HUES6 (cell line): ENCODE data around the gene IGSF23.

ENCODE experiments used
- H3K27ac ChIP-seq: 2 replicates; pipeline ENCODE4 v1.7.0; 2013; ENCODE audit warnings: low read depth, mild to moderate bottlenecking, low read length, inconsistent platforms
- H3K27me3 ChIP-seq: 2 replicates; pipeline ENCODE4 v1.6.1; 2013; ENCODE audit warnings: low read length; ENCODE audit not compliant: control insufficient read depth, insufficient read depth
- H3K36me3 ChIP-seq: 2 replicates; pipeline ENCODE4 v1.6.1; 2013; ENCODE audit warnings: low read length; ENCODE audit not compliant: control insufficient read depth, insufficient read depth
- H3K4me1 ChIP-seq: 2 replicates; pipeline ENCODE4 v1.6.1; 2013; ENCODE audit warnings: low read length; ENCODE audit not compliant: control insufficient read depth, insufficient read depth
- H3K4me3 ChIP-seq: 2 replicates; pipeline ENCODE4 v1.5.1; 2013; ENCODE audit warnings: low read depth, low read length
- H3K9ac ChIP-seq: one replicate; pipeline ENCODE4 v1.6.1; 2013; ENCODE audit warnings: mild to moderate bottlenecking, low read length
- H3K9me3 ChIP-seq: 2 replicates; pipeline ENCODE4 v1.6.1; 2013; ENCODE audit warnings: low read depth, low read length; ENCODE audit not compliant: control insufficient read depth, insufficient read depth

Gene IGSF23

GRCh38 chr19:44657211-44657921 lies 44.0 kb downstream of the IGSF23 start:
- Histone ChIP-seq H3K27ac (no peak overlapping the region), H3K36me3 (peaks cover 91% of the 10 kb centered on the region), H3K9me3 (no peaks in the 10 kb centered on the region), H3K4me1 (0 out of 2 replicates have a peak, but pooled peaks cover 3% of the 10 kb centered on the region), H3K4me3 (no peak overlapping the region), H3K27me3 (no peaks in the 10 kb centered on the region), H3K9ac (no peak overlapping the region)

DNA sequence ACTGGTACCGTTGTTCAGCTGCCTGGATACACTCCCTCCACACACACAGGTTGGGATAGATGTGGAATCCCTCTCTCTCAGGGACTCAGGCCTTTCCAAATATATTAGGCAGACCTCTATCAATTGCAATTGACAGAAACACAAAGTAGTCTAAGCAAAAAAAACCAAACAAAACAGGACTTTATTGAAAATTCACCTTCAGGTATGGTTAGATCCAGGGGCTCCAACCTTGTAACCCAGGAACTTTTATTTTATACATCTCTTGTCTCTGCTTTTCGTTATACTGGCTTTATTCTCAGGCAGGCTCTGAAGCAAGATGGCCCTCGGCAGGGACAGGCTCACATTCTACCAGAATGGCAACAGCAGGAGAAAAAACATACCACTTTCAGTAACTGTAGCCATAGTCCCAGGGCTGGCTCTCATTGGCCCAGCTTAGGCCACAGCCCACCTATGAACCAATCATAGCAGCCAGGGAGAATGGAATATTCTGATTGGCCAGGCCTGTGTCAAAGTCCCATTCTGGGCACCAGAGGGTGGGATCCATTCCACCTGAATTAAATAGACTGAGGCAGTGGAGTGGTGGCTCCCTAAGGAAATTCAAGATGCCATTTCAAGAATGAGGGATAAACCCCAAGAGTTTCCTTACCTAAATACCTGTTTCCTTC lies 44.8 kb downstream of the IGSF23 start:
- H3K27me3 ChIP-seq, result no peaks in the 10 kb centered on the region
- no peak overlapping the region for H3K9ac ChIP-seq
- peaks cover 91% of the 10 kb centered on the region for H3K36me3 ChIP-seq
- 0 out of 2 replicates have a peak, but pooled peaks cover 3% of the 10 kb centered on the region for H3K4me1 ChIP-seq
- no peak overlapping the region for H3K27ac ChIP-seq
- no peaks in the 10 kb centered on the region for H3K9me3 ChIP-seq
- H3K4me3 ChIP-seq, result no peak overlapping the region

- H3K9me3 ChIP-seq, result no peaks in the 10 kb centered on the region
- 0 out of 2 replicates have a peak, but pooled peaks cover 3% of the 10 kb centered on the region for H3K4me1 ChIP-seq
- H3K27me3 ChIP-seq, result no peaks in the 10 kb centered on the region
- H3K4me3 ChIP-seq, result no peak overlapping the region
- no peak overlapping the region for H3K27ac ChIP-seq
- peaks cover 82% of the 10 kb centered on the region for H3K36me3 ChIP-seq
- no peak overlapping the region for H3K9ac ChIP-seq
These were observed 46.7 kb downstream of the IGSF23 start for GRCh38 chr19:44660081-44660480.

GRCh38 chr19:44661205-44661604 lies 47.8 kb downstream of the IGSF23 start:
- H3K27ac ChIP-seq, result no peak overlapping the region
- H3K9me3 ChIP-seq, result no peaks in the 10 kb centered on the region
- peaks cover 7% of the 10 kb centered on the region; the same call in 1 of the 2 replicates for H3K4me1 ChIP-seq
- no peaks in the 10 kb centered on the region for H3K27me3 ChIP-seq
- H3K9ac ChIP-seq, result no peak overlapping the region
- H3K36me3 ChIP-seq, result peaks cover 71% of the 10 kb centered on the region
- no peak overlapping the region for H3K4me3 ChIP-seq

DNA sequence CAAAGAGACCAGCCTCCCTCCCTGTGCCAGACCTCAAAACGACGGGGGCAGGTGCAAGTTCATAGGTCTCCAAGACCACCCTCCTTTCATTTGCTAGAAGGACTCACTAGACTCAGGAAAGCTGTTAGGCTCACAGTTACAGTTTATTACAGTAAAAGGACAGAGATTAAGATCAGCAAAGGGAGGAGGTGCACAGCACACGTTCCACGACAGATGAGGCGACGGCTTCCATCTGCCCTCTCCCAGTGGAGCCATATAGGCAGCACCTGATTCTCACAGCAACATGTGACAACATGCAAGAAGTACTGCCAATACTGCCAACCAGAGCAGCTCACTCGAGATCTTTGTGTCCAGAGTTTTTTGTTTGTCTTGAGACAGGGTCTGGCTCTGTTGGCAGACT lies 48.5 kb downstream of the IGSF23 start:
- Histone ChIP-seq H3K36me3 (peaks cover 65% of the 10 kb centered on the region), H3K4me1 (peaks cover 13% of the 10 kb centered on the region; the same call in 1 of the 2 replicates), H3K27ac (no peak overlapping the region), H3K27me3 (no peaks in the 10 kb centered on the region), H3K9ac (no peak overlapping the region), H3K4me3 (no peak overlapping the region), H3K9me3 (no peaks in the 10 kb centered on the region)

DNA sequence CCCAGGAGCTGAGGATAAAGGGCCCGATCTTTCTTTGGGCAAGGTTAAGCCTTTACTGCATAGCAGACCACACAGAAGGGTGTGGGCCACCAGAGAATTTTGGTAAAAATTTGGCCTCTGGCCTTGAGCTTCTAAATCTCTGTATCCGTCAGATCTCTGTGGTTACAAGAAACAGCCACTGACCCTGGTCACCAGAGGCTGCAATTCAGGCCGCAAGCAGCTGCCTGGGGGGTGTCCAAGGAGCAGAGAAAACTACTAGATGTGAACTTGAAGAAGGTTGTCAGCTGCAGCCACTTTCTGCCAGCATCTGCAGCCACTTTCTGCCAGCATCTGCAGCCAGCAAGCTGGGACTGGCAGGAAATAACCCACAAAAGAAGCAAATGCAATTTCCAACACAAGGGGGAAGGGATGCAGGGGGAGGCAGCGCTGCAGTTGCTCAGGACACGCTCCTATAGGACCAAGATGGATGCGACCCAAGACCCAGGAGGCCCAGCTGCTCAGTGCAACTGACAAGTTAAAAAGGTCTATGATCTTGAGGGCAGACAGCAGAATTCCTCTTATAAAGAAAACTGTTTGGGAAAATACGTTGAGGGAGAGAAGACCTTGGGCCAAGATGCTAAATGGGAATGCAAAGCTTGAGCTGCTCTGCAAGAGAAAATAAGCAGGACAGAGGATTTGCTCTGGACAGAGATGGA lies 49.5 kb downstream of the IGSF23 start:
- Histone ChIP-seq H3K27me3 (no peaks in the 10 kb centered on the region), H3K9ac (no peak overlapping the region), H3K27ac (no peak overlapping the region), H3K4me1 (peaks cover 14% of the 10 kb centered on the region; the same call in 1 of the 2 replicates), H3K9me3 (no peaks in the 10 kb centered on the region), H3K36me3 (peaks cover 59% of the 10 kb centered on the region), H3K4me3 (no peak overlapping the region)

DNA sequence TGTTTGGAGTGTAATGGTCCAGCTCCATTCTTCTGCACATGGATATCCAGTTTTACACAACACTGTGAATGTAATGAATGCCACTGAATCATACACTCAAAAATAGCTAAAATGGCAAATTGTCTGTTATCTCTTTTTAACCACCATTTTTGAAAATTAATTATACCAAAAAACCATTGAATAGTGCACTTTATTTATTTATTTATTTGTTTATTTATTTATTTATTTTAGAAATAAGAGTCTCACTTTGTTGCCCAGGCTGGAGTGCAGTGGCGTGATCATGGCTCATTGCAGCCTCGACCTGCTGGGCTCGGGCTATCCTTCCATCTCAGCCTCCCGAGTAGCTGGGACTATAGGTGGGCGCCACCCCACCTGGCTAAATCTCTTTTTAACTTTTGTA lies 50.6 kb downstream of the IGSF23 start:
- H3K27me3 ChIP-seq, result no peaks in the 10 kb centered on the region
- no peak overlapping the region for H3K9ac ChIP-seq
- H3K27ac ChIP-seq, result no peak overlapping the region
- H3K36me3 ChIP-seq, result peaks cover 47% of the 10 kb centered on the region
- H3K4me3 ChIP-seq, result no peak overlapping the region
- H3K9me3 ChIP-seq, result no peaks in the 10 kb centered on the region
- peaks cover 14% of the 10 kb centered on the region; the same call in 1 of the 2 replicates for H3K4me1 ChIP-seq

DNA sequence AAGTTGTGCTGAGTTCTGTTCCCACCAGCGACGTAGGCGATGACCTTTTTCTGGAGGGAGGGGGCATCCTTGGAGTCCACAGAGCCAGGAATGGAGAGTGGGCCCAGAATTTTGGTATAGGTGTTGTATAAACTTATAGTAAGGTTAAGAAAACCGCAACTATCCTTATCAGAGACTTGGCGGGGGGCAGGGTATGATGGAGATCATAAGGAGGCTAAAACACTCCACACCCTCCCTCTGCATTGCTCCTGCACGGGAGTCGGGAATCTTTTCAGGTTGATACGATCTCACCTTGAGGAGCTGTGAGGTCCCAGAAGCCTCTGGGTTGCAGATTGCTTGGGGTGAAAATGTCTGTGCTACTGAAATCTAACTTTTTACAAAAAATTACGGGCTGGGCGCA lies 51.6 kb downstream of the IGSF23 start:
- H3K4me3 ChIP-seq, result no peak overlapping the region

DNA sequence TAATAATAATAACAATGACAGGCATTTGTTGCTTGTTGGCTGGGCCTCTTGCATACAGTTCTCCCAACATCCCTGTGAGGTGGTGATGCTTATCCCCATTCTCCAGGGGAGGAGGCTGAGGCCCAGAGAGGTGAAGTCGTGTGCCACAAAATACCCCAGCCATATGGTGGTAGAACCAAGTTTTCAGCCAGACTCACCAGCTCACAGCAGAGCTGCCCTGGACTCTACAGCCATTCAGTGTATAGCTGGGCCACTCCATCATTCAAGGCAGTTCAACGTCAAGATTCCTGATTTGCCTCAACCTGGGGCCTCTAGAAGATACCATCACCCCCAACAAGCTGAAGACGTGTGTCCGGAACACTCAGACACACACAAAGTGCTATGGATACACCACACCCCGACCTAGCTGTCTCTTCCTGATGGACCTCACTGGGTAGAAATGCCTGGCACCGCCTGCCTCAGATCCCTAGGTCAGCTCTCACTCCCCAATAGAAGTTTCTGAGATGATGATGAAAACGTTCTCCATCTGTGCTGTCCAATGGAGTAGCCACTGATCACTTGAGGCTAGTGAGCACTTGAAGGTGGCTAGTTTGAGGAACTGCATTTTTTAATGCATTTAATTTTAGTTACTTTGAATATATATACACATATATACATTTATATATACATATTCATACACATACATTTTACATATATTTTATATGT lies 53.6 kb downstream of the IGSF23 start:
- Histone ChIP-seq H3K36me3 (peaks cover 18% of the 10 kb centered on the region), H3K9ac (no peak overlapping the region)

More for the DNA sequence above, 51.6 kb downstream of the IGSF23 start:
- Histone ChIP-seq H3K4me1 (peaks cover 14% of the 10 kb centered on the region; the same call in 1 of the 2 replicates), H3K36me3 (peaks cover 39% of the 10 kb centered on the region), H3K9ac (no peak overlapping the region), H3K9me3 (no peaks in the 10 kb centered on the region), H3K27ac (no peak overlapping the region), H3K27me3 (no peaks in the 10 kb centered on the region)

GRCh38 chr19:44668985-44669764 lies 55.8 kb downstream of the IGSF23 start:
- Histone ChIP-seq H3K4me3 (no peak overlapping the region), H3K27me3 (no peaks in the 10 kb centered on the region), H3K36me3 (no peaks in the 10 kb centered on the region), H3K27ac (no peak overlapping the region), H3K9me3 (no peaks in the 10 kb centered on the region), H3K9ac (no peak overlapping the region), H3K4me1 (peaks cover 14% of the 10 kb centered on the region; the same call in 1 of the 2 replicates)

More for the DNA sequence above, 53.6 kb downstream of the IGSF23 start:
- H3K4me3 ChIP-seq, result no peak overlapping the region
- H3K4me1 ChIP-seq, result peaks cover 14% of the 10 kb centered on the region; the same call in 1 of the 2 replicates
- H3K27me3 ChIP-seq, result no peaks in the 10 kb centered on the region
- no peak overlapping the region for H3K27ac ChIP-seq
- H3K9me3 ChIP-seq, result no peaks in the 10 kb centered on the region
